Pancreas (tissue), 10 donors: Measurements from ENCODE around the gene NLGN2. TPM values are rescaled to one million over a fixed set of nuclear protein-coding genes. Genes with fewer than 3 reads are reported as not detected.

Experiments used
- ATAC-seq, 4 donors: fragments of 200-7000 bp; cut with Tn5 transposase; one replicate each; pipeline versions ENCODE4 v1.8.0 to v1.9.1; 2020; ENCODE audit warnings: mild to moderate bottlenecking in 4 of 4, moderate library complexity in 4 of 4
- DNase-seq, 6 donors: peaks; one replicate each; pipeline ENCODE4 v3.0.0-alpha.2; 2020
- FAIRE-seq: peaks from 2 replicates; lab custom pipeline; 2012; peaks lifted over from hg19 to GRCh38; lab: Jason Lieb, UNC
- H3K27ac ChIP-seq, 4 donors: fragments of 200-600 bp; sonication (generic); 1 replicate in 3 of 4; 2 replicates in 1 of 4; pipeline versions ENCODE4 v1.5.0 to v1.8.0; 2020
- H3K27me3 ChIP-seq, 4 donors: fragments of 200-600 bp; one replicate each; pipeline ENCODE4 v1.8.0; 2021
- H3K36me3 ChIP-seq, 3 donors: fragments of 200-600 bp; sonication (generic) in 1 of 3; one replicate each; pipeline versions ENCODE4 v1.5.0 to v1.8.0; 2020 to 2021
- H3K4me1 ChIP-seq, 3 donors: fragments of 200-600 bp; one replicate each; pipeline ENCODE4 v1.8.0; 2021
- H3K4me3 ChIP-seq, 4 donors: fragments of 200-600 bp; sonication (generic) in 2 of 4; one replicate each; pipeline versions ENCODE4 v1.5.0 to v1.8.0; 2020 to 2021
- H3K9me3 ChIP-seq, 4 donors: fragments of 200-600 bp; one replicate each; pipeline ENCODE4 v1.8.0; 2021
- CTCF ChIP-seq, 4 donors: fragments of 200-600 bp; sonication (generic) in 3 of 4; IDR thresholded peaks; one replicate each; pipeline versions ENCODE4 v1.5.0 to v1.8.0; 2021; ENCODE audit warnings: antibody characterized with exemption in 4 of 4
- WGBS, 2 donors: extraction: QIAGEN DNeasy Blood & Tissue Kit; methylation state at CpG; one replicate each; pipeline ENCODE4 v1.1.7; 2013; 5-methylcytosine and 5-hydroxymethylcytosine counted together
- intact Hi-C, 3 donors: fragments of 100-400 bp; cut with DNase I; formaldehyde crosslinking; loops; one replicate each; pipeline versions ENCODE4 v1.11.1 to v1.14.2; 2022
- polyA plus RNA-seq, 2 donors: library from polyadenylated mRNA; stranded (reverse); fragments of 200-250 nt; gene quantifications; one replicate each; pipeline ENCODE4 v1.2.3, GENCODE V29; 2013
- total RNA-seq, 6 donors: library from RNA; stranded (reverse); fragmentation: NEBNext Ultra II Directional in 4 of 6; extraction: Animal tissue kit (Norgen Biotek cat#: 25700) in 4 of 6; gene quantifications; one replicate each; pipeline versions ENCODE4 v1.2.1 to v1.2.4, GENCODE V29; 2021 to 2023
- donor health status: healthy with polysubstance abuse.
- donor health status: DM: no; HTN: no; CAD: no; lungs with moderate emphysema.
- donor health status: DM: no; HTN: no; CAD: no.
- donor health status: control.
- donor health status: control.
- donor health status: Bipolar disorder and iron deficiency.
- donor health status: DM: yes; HTN: yes; CAD: no.
- donor health status: DM: no; HTN: no; CAD: no.
- donor health status: DM: no; HTN: no; CAD: no.
- donor health status: DM: yes; HTN: yes; CAD: no.

The NLGN2 gene
- total and polyA plus RNA-seq, 8 donors: 2.9 to 13.7 (median 5.4) TPM

GRCh38 chr17:7444682-7445618 lies 37.3 kb downstream of the NLGN2 start, which contains the start of gene CHRNB1:
TSS of gene CHRNB1 (plus strand) at chr17:7445061. CDS start at chr17:7445128, 67 bp downstream.
- H3K9me3 ChIP-seq: no peaks in the 10 kb centered on the region
- no peaks in the 10 kb centered on the region for H3K36me3 ChIP-seq
- peak; percentile 80 to 94 (median 88) for DNase-seq
- 4 to 6% methylated on average over 49 to 51 of the region's 51 CpGs for WGBS, 2 donors
- no peak for FAIRE-seq
- peak within 1 kb of the TSS; percentile 22 to 64 (median 42) for H3K27ac ChIP-seq
- H3K27me3 ChIP-seq: no peaks in the 10 kb centered on the region
- intact Hi-C loops: loop anchor here in 2 of 3 donors (5.0 kb wide), 1 partner anchor 32 kb away; the partner anchor contains the start of gene ZBTB4 (in 2 of the 2)
- TF ChIP-seq CTCF (IDR thresholded peaks at IDR 0.05): no peak
- peaks cover 0 to 11% (median 0%) of the 10 kb centered on the region in 3 donors for H3K4me1 ChIP-seq
- peak; percentile 92 to 96 (median 94) for ATAC-seq
- peak within 1 kb of the TSS; percentile 18 to 63 (median 58) for H3K4me3 ChIP-seq

- TF ChIP-seq CTCF (IDR thresholded peaks at IDR 0.05): no peak
- H3K27ac ChIP-seq: peak overlapping the region in 1 of 4 donors; percentile 29
- no peaks in the 10 kb centered on the region for H3K27me3 ChIP-seq
- FAIRE-seq (no peak), DNase-seq (peak in 1 of 6 donors; percentile 69), ATAC-seq (peak; percentile 53 to 66 (median 62))
- WGBS, 2 donors: 3 to 4% methylated on average over 16 of the region's 16 CpGs
- H3K4me3 ChIP-seq: peak overlapping the region; percentile 18 to 63 (median 58)
- H3K9me3 ChIP-seq: no peaks in the 10 kb centered on the region
- H3K36me3 ChIP-seq: no peaks in the 10 kb centered on the region
- intact Hi-C loops: no loop called here
- peaks cover 0 to 7% (median 0%) of the 10 kb centered on the region in 3 donors for H3K4me1 ChIP-seq
These were observed 37.9 kb downstream of the NLGN2 start for GRCh38 chr17:7445619-7445968.

- no peaks in the 10 kb centered on the region for H3K27me3 ChIP-seq
- 91 to 96% methylated on average over 7 of the region's 7 CpGs for WGBS, 2 donors
- peaks cover 0 to 5% (median 0%) of the 10 kb centered on the region in 3 donors for H3K4me1 ChIP-seq
- no peak overlapping the region for H3K27ac ChIP-seq
- DNase-seq (no peak), FAIRE-seq (no peak), ATAC-seq (no peak)
- H3K9me3 ChIP-seq: no peaks in the 10 kb centered on the region
- TF ChIP-seq CTCF (IDR thresholded peaks at IDR 0.05): no peak
- intact Hi-C loops: no loop called here
- H3K4me3 ChIP-seq: no peak overlapping the region
- no peaks in the 10 kb centered on the region for H3K36me3 ChIP-seq
These were observed 40.8 kb downstream of the NLGN2 start for GRCh38 chr17:7448461-7448860.

GRCh38 chr17:7459961-7460545 lies 52.4 kb downstream of the NLGN2 start:
- no peak for ATAC-seq
- DNase-seq: no peak
- intact Hi-C loops: no loop called here
- Histone ChIP-seq H3K27ac (no peak overlapping the region), H3K9me3 (no peaks in the 10 kb centered on the region), H3K27me3 (no peaks in the 10 kb centered on the region), H3K4me1 (peaks cover 0 to 2% (median 0%) of the 10 kb centered on the region in 3 donors), H3K4me3 (no peak overlapping the region), H3K36me3 (peaks cover 0 to 18% (median 5%) of the 10 kb centered on the region in 3 donors)
- TF ChIP-seq CTCF (IDR thresholded peaks at IDR 0.05): no peak
- no peak for FAIRE-seq
- WGBS, 2 donors: 79 to 83% methylated on average over 3 of the region's 3 CpGs
